Fibroblast of skin of abdomen (primary cell): ENCODE results near the gene TOMM7.
"Not testable (repeated sequence)": the region's sequence is repeated elsewhere in the genome, so short reads cannot be mapped to it uniquely, and the experiment has no call there.

Experiments used
- DNase-seq: peaks from one replicate; pipeline ENCODE4 v3.0.0-alpha.2; 2013

Gene TOMM7

DNA sequence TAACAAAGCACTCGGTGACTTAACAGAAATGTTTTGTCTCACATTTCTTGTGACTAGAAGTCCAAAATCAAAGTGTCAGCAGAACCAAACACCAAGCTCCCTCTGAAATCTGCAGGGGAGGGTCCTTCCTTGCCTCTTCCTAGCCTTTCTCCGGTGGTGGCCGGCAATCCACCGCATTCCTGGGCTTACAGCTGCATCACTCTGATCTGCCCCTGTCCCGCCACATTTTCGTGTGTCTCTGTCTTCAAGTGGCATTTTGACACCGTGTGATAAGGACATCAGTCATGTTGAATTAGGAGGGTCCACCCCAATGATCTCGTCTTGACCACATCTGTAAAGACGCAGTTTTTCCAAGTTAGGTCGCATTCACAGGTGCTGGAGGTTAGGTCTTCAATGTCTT is 30.5 kb upstream of the TOMM7 start:
- DNase-seq, result no peak

DNA sequence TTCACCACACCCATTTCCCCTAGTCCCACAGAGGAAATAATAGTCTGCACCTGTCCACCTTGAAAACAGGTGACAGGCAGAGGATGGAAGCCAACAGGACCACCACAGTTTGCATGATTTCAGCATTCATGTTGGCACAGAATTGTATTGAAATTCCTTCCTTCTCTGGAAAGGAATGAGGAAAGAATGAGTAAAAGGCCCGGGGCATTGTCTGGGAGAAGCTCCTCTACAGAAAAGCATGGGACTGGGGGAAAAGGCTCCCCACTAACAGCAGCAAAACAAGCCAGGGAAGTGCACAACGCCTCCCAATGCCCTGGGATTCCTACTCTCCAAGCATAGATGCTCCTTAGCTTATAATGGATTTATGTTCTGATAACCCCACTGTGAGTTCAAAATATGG is 28.5 kb upstream of the TOMM7 start:
- DNase-seq, result no peak

DNA sequence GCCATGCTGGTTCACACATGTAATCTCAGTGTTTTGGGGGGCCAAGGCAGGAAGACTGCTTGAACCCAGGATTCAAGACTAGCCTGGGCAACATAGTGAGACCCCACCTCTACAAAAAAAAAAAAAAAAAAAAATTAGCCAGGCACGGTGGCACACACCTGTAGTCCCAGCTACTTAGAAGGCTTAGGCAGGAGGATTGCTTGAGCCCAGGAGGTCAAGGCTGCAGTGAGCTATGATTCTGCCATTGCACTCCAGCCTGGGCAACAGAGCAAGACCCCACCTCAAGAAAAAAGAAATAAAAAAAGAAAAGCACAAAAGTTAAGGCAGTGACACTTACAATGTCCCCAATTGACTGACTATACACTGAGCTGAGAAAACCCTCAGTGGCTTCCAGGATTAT is 27.7 kb upstream of the TOMM7 start:
- not testable (repeated sequence) for DNase-seq

DNA sequence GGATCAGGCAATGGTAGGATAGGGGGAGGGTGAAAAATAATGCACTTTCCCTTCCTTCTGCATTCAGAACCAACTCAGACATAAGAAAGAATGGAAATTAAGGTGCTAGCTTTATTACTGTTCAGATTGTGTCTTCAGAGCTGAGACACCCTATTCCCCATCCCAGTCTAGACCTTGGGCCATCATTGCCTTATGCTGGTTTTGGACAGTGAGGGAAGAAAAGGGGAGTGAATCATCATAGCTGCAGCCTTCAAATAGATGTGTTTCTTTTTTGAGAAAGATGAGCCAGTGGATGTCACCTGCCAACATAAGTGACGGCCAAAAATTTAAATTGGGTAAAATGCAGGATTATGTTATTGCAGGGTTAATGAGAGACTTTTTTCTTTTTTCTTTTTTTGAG is 27.0 kb upstream of the TOMM7 start:
- no peak for DNase-seq

DNA sequence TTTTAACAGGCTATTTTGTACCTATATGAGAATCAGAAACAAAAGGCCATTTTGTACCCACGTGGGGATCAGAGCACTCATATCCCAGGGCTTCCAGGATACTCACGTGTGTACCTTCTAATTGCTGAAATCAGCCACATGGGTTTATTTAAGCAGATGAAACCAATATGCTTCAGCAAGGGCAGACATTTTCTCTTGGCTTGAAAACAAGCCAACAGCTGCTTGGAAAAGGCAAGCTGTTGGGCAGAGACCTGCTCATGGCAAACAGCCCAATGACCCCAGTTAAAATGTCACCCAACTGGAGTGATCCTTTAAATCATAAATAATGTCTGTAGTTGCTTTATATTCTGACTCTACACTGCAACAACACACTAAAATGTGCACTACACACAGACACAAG is 26.5 kb upstream of the TOMM7 start:
- peak; percentile 36 for DNase-seq

DNA sequence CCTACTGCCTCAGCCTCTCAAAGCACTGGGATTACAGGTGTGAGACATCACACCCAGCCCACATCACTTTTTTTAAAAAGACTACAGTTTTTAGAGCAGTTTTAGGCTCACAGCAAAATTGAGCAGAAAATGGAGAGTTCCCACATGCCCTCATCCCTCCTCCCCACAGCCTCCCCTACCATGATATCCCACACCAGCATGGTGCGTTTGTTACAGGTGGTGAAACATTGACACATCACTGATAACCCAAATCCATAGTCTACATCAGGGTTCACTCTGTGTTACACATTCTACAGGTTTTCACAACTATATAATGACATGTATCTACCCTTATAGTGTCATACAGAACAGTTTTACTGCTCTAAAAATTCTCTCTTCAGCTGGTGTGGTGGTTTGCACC is 24.3 kb upstream of the TOMM7 start:
- no peak for DNase-seq

DNA sequence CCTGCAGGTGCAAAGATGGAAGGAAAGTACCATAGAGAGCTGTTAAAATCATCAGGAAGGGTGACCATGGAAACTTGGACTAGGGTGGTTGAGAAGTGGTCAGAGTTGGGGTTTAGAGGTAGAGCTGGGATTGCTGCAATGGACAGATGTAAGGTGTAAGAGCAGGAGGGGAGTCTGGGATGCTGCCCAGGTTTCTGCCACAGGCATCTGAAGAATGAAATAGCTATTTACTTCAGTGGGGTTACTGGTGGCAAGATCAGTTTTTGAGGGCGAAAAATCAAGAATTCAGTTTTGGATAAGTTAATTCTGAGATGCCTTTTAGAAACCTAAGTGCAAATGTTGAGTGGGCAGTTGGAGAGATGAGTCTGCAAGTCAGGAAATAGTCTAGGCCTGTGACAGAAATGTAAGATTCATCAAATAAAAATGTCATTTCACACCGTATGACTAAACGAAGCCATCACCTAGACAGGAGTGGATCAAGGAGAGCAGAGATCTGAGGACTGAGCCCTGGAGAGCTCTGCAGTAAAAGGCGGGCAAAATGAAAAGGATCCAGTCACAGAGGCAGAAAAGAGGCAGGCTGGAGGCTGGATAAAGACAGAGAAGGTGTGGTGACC is 22.7 kb upstream of the TOMM7 start:
- peak; percentile 72 for DNase-seq

DNA sequence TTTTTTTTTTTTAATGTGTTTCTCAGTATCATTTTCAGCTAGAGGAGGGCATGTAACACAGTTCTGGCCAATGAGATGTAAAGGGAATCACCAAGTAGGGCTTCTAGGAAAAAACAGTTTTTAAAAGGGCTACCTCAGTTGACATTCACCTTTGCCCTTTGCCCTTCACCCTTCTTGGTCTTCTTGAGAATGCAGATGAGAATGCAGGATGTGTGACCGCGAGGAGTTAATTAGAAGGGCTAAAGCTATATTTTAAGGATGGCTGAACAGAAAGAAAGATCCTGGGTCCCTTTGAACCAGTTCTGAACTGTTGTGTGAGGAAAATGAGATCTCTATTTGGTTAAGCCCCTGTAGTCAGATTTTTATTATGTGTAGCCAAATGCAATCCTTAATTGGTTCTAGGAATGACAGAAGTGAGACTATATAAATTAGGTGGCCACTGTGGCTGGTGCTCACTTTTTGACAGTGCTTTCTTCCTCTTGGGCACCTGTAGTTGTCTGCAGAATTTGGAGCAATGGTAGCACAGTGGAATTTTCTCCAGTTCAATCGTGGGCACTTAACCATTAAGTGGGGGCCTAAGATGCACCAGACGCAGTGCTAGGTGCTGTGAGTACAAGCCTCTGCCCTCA is 21.1 kb upstream of the TOMM7 start:
- no peak for DNase-seq

DNA sequence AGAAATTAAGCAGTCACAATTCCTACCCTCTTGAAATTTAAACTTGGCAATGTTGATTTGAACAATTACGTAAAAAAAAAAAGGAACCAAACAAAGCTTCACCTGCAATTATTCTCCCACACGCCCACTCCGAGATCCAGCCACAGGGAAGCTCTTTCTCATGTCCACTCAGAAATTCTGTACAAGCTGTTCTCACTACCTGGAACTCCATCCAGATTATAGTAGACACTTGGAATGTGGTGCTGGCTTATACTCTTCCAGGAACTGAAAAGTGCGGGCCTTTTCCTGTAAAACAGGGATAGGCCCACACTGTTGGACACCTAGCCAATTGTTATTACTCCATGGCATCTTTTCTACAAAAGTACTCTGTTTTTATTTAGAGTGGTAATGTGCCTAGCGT is 20.3 kb upstream of the TOMM7 start:
- no peak for DNase-seq

DNA sequence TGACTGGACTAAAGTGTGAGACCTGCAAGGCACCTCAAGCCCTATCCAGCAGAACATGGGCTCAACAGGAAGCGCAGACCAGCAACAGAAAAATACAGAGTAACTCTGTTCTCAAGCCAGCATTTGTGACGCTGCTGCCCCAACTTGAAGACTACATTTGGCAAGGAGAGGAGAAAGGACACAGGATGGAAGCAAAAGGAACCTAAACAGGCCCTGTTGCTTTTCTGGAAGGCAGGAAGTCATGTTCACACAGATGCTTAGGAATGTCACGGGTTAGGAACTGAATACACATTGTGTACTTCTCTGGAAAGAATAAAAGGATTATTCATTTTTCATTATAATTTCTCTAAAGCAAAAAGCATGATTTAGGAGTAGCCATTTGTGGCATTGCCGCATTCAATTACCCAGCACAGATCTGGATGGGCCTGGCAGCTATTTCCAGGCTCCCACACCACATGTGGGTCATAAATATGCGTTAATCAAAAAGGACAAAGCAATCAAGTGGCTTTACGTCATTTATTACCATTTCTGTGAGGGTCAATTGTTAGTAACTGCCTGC is 19.8 kb upstream of the TOMM7 start:
- DNase-seq, result no peak

DNA sequence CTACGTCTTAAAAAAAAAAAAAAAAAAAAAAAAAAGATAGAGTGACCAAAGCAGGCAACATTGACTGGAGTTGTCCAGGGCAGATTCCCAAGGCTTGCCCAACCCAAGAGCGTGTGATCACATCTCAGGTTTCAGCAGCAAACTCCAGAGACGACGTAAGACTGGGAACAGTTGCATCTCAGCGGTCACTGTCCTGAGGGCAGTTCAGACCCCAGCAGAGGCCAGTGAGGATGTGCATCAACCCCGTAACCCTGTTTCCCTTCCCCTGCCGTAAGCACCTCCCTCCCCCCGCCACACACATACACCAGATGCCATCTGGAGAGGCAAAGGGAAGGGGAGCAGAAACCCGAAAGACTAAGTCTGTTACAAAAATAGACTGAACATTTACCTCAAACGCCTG is 19.3 kb upstream of the TOMM7 start:
- DNase-seq, result no peak

DNA sequence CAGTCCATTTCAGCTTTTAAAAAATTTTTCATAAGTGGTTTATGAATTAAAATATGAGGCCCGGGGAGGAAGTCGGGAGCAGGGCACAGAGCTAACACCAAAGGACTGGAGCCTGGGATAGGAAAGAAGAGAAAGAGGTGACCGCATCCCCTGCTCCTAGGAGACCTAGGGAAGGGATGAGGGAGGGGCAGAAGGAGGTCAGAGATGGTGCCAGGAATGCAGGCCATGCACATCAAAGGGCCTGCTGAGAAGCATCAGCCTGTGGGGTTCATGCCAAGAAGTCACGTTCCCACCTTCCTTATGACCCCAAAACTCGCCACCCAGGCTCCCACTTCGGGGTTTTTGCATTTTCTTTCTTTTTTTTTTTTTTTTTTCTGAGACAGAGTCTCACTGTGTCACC is 14.7 kb upstream of the TOMM7 start:
- no peak for DNase-seq

DNA sequence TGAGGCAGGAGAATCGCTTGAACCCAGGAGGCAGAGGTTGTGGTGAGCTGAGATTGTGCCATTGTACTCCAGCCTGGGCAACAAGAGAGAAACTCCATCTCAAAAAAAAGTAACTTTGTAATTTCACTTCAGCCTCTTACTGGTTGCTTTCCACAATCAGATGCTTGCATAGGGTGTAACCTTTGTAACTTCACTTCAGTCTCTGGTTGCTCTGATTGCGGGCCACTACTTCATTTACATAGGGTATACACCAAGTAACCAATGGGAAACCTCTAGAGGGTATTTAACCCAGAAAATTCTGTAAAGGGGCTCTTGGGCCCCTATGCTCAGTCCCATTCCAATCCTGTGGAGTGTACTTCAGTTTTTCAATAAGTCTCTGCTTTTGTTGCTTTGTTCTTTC is 13.9 kb upstream of the TOMM7 start:
- not testable (repeated sequence) for DNase-seq

DNA sequence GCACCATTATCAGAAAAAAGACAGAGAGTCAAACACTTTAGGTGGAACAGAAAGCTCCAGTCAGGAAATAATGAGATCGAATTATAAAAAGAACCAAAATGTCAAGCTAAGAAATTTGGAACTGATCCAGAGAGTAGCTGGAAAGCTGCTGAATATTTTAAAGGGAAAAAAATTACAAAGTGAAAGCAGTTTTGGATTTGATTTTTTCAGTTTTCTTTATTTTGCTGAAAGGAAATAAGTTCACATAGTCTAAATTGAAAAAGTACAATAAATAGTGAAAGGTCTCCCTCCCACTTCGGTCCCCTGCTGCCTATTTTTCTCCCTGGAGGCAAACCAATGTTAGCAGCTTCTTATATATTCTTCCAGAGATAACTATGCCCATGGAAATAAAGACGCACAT is 11.3 kb upstream of the TOMM7 start:
- no peak for DNase-seq

DNA sequence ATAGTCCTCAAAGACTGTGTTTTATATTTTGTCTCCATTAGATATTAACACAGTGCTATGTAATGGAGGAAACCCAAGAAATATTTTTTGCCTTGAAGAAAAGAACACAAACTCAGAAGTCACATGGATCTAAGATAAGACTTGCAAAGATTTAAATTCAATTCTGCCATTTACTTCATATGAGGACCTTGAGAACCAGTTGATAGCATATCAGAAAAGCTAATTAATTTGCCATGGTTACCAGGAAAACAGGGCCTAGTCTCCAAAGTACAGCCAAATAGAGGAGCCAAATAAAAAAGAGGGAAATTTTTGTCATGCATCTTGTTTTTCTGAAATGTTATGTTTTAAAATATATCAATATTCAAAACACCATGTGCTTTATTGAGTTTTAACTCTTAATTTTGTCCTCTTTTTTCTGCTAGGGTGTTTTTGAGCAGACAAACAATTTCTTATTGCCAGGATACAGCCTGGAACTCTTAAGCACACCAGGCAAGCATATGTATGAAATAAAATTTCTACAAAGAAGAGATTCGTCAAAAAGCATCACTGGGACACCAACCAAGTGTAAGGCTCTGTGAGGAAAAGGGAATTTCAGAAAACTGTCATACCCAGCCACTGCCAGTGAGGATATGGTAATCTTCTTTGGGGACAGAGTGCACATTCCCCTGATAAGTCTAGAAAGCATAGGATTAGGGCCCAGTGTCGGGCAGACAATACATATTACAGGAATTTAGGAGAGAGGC is 10.6 kb upstream of the TOMM7 start:
- DNase-seq, result no peak

DNA sequence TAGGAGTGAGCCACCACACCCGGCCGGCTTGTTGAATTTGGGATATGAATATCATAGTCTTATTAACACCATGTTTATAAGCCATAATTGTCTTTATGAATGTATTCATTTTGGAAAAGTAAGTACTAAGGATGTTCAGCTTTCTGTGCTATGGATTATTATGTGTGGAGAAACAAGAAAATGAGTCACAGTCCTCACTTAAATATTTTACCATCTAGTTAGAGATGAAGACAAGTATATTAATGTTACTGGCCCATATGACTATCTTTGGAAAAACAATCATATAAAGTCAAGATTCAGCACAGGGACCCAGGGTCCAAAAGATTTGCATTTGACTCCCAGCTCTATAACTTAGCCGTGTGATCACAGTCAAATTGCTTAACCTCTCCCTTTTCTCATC is 9.8 kb upstream of the TOMM7 start:
- no peak for DNase-seq

DNA sequence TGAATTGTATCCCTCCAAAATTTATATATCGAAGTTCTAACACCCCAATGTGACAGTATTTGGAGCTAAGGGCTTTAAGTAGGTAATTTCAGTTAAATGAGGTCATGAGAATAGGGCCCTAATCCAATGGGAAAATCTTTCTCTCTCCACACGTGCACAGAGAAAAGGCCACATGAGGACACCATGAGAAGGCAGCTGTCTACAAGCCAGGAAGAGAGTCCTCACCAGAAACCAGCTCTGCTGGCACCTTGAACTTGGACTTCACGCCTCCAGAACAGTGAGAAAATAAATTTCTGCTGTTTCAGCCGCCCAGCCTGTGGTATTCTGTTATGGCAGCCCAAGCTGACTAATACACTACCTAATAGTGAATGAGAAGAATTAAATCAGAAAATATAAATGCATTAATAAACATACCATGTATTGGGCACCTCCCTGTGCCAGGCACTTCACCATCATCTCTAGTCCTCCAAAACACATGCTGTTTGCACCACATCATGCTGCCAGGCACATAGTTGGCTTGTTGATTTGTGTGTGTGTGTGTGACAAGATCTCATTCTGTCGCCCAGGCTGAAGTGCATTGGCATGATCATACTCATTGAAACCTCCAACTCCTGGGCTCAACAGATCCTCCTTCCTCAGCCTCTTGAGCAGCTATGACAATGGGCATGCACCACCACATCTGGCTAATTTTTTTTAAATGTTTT is 9.1 kb upstream of the TOMM7 start:
- no peak for DNase-seq

DNA sequence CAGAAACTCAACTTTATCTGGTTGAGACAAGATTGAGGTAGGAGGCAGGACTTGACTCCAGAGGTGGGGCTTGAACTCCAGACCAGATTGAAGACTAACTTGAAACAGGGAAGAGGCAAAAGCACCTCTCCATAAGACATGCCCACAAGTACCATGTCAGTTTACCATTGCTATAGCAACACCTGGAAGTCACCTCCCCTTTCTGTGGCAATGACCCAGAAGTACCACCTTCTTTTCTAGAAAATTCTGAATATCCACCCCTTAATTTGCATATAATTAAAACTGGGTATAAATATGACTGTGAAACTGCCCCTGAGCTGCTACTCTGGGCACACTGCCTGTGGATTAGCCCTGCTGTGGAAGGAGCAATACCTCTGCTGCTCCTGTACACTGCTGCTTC is 4.9 kb upstream of the TOMM7 start:
- no peak for DNase-seq

DNA sequence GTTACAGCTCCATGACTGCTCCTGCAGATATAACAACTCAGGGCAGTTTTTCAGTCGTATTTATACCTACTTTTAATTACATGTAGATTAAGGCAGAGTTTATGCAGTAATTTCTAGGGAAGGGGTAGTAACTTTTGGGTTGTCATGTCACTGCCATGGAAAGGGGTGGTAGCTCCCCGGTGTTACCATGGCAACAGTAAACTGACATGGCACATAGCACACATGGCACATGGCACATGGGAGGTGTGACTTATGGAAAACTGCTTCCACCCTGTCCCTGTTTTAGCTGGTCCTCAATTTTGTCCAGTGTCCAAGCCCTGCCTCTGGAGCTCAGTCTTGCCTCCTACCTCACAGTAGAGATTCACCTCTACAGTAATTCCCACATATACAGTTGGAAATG is 3.9 kb upstream of the TOMM7 start:
- DNase-seq, result no peak

DNA sequence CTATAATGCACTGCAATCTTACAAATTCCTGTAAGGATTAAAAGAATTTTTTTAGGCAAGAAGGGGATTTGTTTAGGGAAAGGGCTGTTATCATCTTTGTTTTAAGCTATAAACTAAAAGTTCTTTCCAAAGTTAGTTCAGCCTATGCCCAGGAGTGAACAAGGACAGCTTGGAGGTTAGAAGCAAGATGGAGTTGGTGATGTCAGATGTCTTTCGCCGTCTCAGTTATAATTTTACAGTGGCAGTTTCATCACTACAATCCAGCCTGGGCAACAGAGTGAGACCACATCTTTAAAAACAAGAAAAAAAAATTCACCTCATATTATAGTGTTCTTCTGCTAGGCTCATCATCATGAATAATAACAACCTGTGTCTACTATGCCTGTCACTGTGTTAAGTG is 2.1 kb upstream of the TOMM7 start:
- no peak for DNase-seq

DNA sequence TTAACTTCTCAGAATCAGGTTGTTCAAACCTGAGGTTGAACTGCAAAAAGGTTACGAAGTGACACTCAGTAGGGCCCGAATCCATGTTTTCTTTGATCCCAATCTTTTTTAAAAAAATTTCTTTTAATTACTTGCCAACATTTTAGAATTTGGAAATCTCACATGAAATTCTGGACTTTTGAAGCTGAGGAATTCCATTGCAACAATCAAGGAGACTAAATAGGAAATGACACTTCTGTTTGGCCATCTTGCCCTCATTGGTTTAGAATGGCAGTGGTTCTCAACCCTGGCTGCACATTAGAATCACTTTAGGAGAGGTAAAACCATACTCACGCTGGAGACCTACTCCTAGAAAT is 471 bp upstream of the TOMM7 start:
- DNase-seq, result no peak

DNA sequence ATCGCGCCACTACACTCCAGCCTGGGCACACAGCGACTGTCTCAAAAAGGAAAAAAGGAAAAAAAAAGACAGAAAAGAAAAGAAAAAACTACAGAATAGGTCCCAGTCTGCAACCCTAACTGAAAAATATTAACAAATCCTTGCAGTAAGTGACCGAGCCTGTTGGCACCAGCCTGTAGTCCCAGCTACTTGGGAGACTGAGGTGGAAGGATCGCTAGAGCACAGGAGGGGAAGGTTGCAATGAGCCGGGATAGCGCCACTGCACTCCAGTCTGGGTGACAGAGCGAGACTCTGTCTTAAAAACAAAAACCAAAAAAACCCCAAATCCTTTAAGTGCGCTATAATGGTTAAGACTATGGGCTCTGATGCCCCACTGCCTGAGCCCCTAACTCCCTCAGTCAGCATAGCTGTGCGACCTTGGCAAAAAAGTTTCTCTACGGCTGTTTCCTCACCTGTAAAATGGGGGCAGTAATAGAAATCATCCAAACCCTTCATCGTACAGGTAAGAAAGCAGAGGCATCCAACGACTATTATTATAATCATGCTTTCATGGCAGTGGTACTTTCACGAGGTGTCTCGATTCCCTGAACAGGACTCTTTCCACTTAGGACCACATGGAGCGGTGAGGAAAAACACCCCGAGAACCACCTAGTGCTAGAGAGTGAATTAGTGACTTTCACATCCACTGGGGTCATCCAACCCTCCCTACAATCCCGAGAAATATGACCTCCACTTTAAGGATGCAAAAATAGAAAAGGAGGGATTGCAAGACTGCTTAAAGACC is 755 bp downstream of the TOMM7 start:
- no peak for DNase-seq

DNA sequence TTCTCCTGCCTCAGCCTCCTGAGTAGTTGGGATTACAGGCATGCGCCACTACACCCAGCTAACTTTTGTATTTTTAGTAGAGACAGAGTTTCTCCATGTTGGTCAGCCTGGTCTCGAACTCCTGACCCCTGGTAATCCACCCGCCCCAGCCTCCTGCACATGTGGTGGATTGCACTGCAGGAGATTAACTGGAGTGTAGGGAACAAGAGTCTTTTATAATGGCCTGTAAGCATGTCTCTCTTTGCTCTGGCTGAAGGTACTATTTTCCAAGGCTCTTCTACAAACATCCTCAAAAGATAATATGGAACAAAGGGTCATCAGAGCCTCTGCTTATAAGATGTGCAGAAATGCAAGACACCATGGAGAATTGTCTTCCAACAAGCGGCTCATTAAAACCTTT is 3.2 kb downstream of the TOMM7 start:
- no peak for DNase-seq
